WTC11 (cell line): ENCODE data around the gene CREB3L1. TPM values are rescaled to one million over a fixed set of nuclear protein-coding genes. Genes with fewer than 3 reads are reported as not detected.
A peak's percentile ranks its signal among the peaks of the same experiment; 100 is the strongest.

Experiments used
- ATAC-seq: fragments of 200-7000 bp; cut with Tn5 transposase; 2 replicates; pipeline ENCODE4 v1.10.0; 2021; ENCODE audit warnings: mild to moderate bottlenecking, moderate library complexity
- CTCF ChIA-PET: fragments of 300-600 bp; sonication (Branson Sonifier 250); formaldehyde crosslinking; loops from one replicate; lab custom pipeline; 2021; ENCODE audit warnings: antibody characterized with exemption; lab: Charles Lee
- POLR2A ChIA-PET: fragments of 350-600 bp; sonication (Branson Sonifier 250); formaldehyde crosslinking; loops from one replicate; lab custom pipeline; 2021; ENCODE audit warnings: antibody characterized with exemption; lab: Charles Lee
- DNase-seq: peaks from one replicate; pipeline ENCODE4 v3.0.0; 2021; ENCODE audit warnings: low spot score
- H3K27ac Mint-ChIP-seq: 2 replicates; pipeline ENCODE4 v1.8.0; 2021; ENCODE audit warnings: mixed read lengths
- H3K27me3 Mint-ChIP-seq: 2 replicates; pipeline ENCODE4 v1.8.0; 2021; ENCODE audit warnings: low read depth, mild to moderate bottlenecking, moderate library complexity, mixed read lengths
- H3K36me3 Mint-ChIP-seq: 2 replicates; pipeline ENCODE4 v1.8.0; 2021; ENCODE audit warnings: mixed read lengths
- H3K4me1 Mint-ChIP-seq: 2 replicates; pipeline ENCODE4 v1.8.0; 2022; ENCODE audit warnings: mixed read lengths
- H3K4me3 Mint-ChIP-seq: 2 replicates; pipeline ENCODE4 v1.8.0; 2021; ENCODE audit warnings: mild to moderate bottlenecking, moderate library complexity, mixed read lengths
- H3K9me3 Mint-ChIP-seq: 2 replicates; pipeline ENCODE4 v1.8.0; 2021; ENCODE audit warnings: mixed read lengths
- AFF4 ChIP-seq: sonication (generic); formaldehyde crosslinking; IDR thresholded peaks from 2 replicates; pipeline ENCODE4 v1.8.1; 2023; ENCODE audit warnings: mild to moderate bottlenecking, missing genetic modification reagents, borderline replicate concordance
- AR ChIP-seq: fragments of 250-450 bp; sonication (Bioruptor Pico); IDR thresholded peaks from 2 replicates; pipeline ENCODE4 v1.9.0; 2021; ENCODE audit warnings: mild to moderate bottlenecking
- CDX4 ChIP-seq: fragments of 250-450 bp; sonication (Bioruptor Pico); IDR thresholded peaks from 2 replicates; pipeline ENCODE4 v1.9.0; 2021; ENCODE audit warnings: moderate library complexity, mild to moderate bottlenecking, inconsistent platforms, borderline replicate concordance
- CREB1 ChIP-seq: sonication (generic); formaldehyde crosslinking; IDR thresholded peaks from 2 replicates; pipeline ENCODE4 v1.8.0; 2023; ENCODE audit warnings: mild to moderate bottlenecking, missing genetic modification reagents
- FOXJ3 ChIP-seq: sonication (generic); formaldehyde crosslinking; IDR thresholded peaks from 2 replicates; pipeline ENCODE4 v1.9.0; 2021; ENCODE audit warnings: missing genetic modification reagents, mild to moderate bottlenecking, borderline replicate concordance
- JUN ChIP-seq: sonication (generic); formaldehyde crosslinking; IDR thresholded peaks from 2 replicates; pipeline ENCODE4 v1.8.0; 2023; ENCODE audit warnings: mild to moderate bottlenecking, missing genetic modification reagents
- MAX ChIP-seq: sonication (generic); formaldehyde crosslinking; IDR thresholded peaks from 2 replicates; pipeline ENCODE4 v1.8.0; 2022; ENCODE audit warnings: mild to moderate bottlenecking, missing genetic modification reagents
- NFYB ChIP-seq: sonication (generic); formaldehyde crosslinking; conservative IDR thresholded peaks from 2 replicates; pipeline ENCODE4 v1.8.0; 2022; ENCODE audit warnings: low read depth, missing genetic modification reagents
- OVOL2 ChIP-seq: fragments of 250-450 bp; sonication (Bioruptor Pico); IDR thresholded peaks from 2 replicates; pipeline ENCODE4 v1.9.0; 2021; ENCODE audit warnings: mild to moderate bottlenecking, borderline replicate concordance
- RORB ChIP-seq: fragments of 250-450 bp; sonication (Bioruptor Pico); IDR thresholded peaks from 2 replicates; pipeline ENCODE4 v1.9.0; 2021; ENCODE audit warnings: mild to moderate bottlenecking
- TEAD1 ChIP-seq: sonication (generic); formaldehyde crosslinking; IDR thresholded peaks from 2 replicates; pipeline ENCODE4 v1.8.0; 2022; ENCODE audit warnings: mild to moderate bottlenecking, missing genetic modification reagents
- TEAD4 ChIP-seq: sonication (generic); formaldehyde crosslinking; IDR thresholded peaks from 2 replicates; pipeline ENCODE4 v1.8.0; 2022; ENCODE audit warnings: mild to moderate bottlenecking, missing genetic modification reagents
- ZNF232 ChIP-seq: sonication (generic); formaldehyde crosslinking; IDR thresholded peaks from 2 replicates; pipeline ENCODE4 v1.8.0; 2022; ENCODE audit warnings: mild to moderate bottlenecking, missing genetic modification reagents
- ZNF263 ChIP-seq: sonication (generic); formaldehyde crosslinking; IDR thresholded peaks from 2 replicates; pipeline ENCODE4 v1.8.1; 2022; ENCODE audit warnings: low read depth, mild to moderate bottlenecking, moderate library complexity, missing genetic modification reagents
- ZNF512 ChIP-seq: sonication (generic); formaldehyde crosslinking; IDR thresholded peaks from 2 replicates; pipeline ENCODE4 v1.8.1; 2022; ENCODE audit warnings: missing genetic modification reagents, borderline replicate concordance
- total RNA-seq: library from RNA; stranded (reverse); gene quantifications from 3 replicates; pipeline ENCODE4 v1.2.3, GENCODE V29; 2021
- TF ChIP-seq, protein P1 (sequence below): sonication (generic); formaldehyde crosslinking; IDR thresholded peaks from 2 replicates; pipeline ENCODE4 v1.8.0; 2023; ENCODE audit warnings: missing genetic modification reagents, mild to moderate bottlenecking, borderline replicate concordance
- TF ChIP-seq, protein P2 (sequence below): sonication (generic); formaldehyde crosslinking; IDR thresholded peaks from 2 replicates; pipeline ENCODE4 v1.8.1; 2023; ENCODE audit warnings: mild to moderate bottlenecking, missing genetic modification reagents, moderate library complexity

Gene CREB3L1
- total RNA-seq, 1 experiment from 2014 or later, result 10.9 TPM

- TF ChIP-seq CREB1 (no peak), JUN (CRISPR knock-in tag) (no peak), AFF4 (CRISPR knock-in tag) (no peak), OVOL2 (no peak), TEAD4 (no peak), RORB (CRISPR knock-in tag) (no peak), NFYB (CRISPR knock-in tag) (no peak)
Measured at GRCh38 chr11:46280706-46281105, 3.2 kb downstream of the CREB3L1 start (continued).

GRCh38 chr11:46281371-46281831, 3.9 kb downstream of the CREB3L1 start:
- ATAC-seq, result peak; percentile 21
- POLR2A ChIA-PET, result interaction anchor here (2.0 kb wide), 1 partner anchor 13 kb away, joined by 9 read pairs; no protein-coding TSS in a partner anchor
- Mint-ChIP-seq H3K4me3 (peak overlapping the region; percentile 15; the same call in 1 of the 2 replicates), H3K36me3 (no peaks in the 10 kb centered on the region; the same call in 1 of the 2 replicates), H3K27ac (peak overlapping the region; percentile 56; the same call in 1 of the 2 replicates), H3K27me3 (peaks cover 7% of the 10 kb centered on the region), H3K4me1 (peaks cover 48% of the 10 kb centered on the region), H3K9me3 (no peaks in the 10 kb centered on the region)
- TF ChIP-seq ZNF263 (CRISPR knock-in tag) (no peak), MAX (CRISPR knock-in tag) (0 out of 2 replicates have a peak, but pooled peaks have one; percentile 24), AR (CRISPR knock-in tag) (no peak)
- CTCF ChIA-PET, result interaction anchor here (0.6 to 5.8 kb wide), 9 partner anchors 9 to 1310 kb away, joined by 3 to 132 read pairs (median 4); partner anchors contain the start of gene CHRM4
- no peak for DNase-seq

GRCh38 chr11:46285173-46285572, 7.7 kb downstream of the CREB3L1 start:
- Mint-ChIP-seq H3K27ac (no peak overlapping the region), H3K36me3 (no peaks in the 10 kb centered on the region; the same call in 1 of the 2 replicates), H3K27me3 (no peaks in the 10 kb centered on the region), H3K4me1 (peaks cover 38% of the 10 kb centered on the region), H3K9me3 (no peaks in the 10 kb centered on the region), H3K4me3 (no peak overlapping the region)
- no peak for DNase-seq
- ATAC-seq, result no peak; the same call in 1 of the 2 replicates
- ChIA-PET CTCF (interaction anchor here (1.1 to 3.9 kb wide), 3 partner anchors 11 to 45 kb away, joined by 4 to 28 read pairs (median 4); no protein-coding TSS in a partner anchor), POLR2A (interaction anchor here (1.0 kb wide), 1 partner anchor 10 kb away, joined by 4 read pairs; no protein-coding TSS in a partner anchor)
- no peak for TF ChIP-seq CDX4 (CRISPR knock-in tag)
- TF ChIP-seq TEAD1 (CRISPR knock-in tag), result no peak
- TF ChIP-seq, protein P1, sequence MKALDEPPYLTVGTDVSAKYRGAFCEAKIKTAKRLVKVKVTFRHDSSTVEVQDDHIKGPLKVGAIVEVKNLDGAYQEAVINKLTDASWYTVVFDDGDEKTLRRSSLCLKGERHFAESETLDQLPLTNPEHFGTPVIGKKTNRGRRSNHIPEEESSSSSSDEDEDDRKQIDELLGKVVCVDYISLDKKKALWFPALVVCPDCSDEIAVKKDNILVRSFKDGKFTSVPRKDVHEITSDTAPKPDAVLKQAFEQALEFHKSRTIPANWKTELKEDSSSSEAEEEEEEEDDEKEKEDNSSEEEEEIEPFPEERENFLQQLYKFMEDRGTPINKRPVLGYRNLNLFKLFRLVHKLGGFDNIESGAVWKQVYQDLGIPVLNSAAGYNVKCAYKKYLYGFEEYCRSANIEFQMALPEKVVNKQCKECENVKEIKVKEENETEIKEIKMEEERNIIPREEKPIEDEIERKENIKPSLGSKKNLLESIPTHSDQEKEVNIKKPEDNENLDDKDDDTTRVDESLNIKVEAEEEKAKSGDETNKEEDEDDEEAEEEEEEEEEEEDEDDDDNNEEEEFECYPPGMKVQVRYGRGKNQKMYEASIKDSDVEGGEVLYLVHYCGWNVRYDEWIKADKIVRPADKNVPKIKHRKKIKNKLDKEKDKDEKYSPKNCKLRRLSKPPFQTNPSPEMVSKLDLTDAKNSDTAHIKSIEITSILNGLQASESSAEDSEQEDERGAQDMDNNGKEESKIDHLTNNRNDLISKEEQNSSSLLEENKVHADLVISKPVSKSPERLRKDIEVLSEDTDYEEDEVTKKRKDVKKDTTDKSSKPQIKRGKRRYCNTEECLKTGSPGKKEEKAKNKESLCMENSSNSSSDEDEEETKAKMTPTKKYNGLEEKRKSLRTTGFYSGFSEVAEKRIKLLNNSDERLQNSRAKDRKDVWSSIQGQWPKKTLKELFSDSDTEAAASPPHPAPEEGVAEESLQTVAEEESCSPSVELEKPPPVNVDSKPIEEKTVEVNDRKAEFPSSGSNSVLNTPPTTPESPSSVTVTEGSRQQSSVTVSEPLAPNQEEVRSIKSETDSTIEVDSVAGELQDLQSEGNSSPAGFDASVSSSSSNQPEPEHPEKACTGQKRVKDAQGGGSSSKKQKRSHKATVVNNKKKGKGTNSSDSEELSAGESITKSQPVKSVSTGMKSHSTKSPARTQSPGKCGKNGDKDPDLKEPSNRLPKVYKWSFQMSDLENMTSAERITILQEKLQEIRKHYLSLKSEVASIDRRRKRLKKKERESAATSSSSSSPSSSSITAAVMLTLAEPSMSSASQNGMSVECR, result no peak
- no peak for TF ChIP-seq FOXJ3
- TF ChIP-seq ZNF232, result no peak
- no peak for TF ChIP-seq ZNF512
- TF ChIP-seq, protein P2, sequence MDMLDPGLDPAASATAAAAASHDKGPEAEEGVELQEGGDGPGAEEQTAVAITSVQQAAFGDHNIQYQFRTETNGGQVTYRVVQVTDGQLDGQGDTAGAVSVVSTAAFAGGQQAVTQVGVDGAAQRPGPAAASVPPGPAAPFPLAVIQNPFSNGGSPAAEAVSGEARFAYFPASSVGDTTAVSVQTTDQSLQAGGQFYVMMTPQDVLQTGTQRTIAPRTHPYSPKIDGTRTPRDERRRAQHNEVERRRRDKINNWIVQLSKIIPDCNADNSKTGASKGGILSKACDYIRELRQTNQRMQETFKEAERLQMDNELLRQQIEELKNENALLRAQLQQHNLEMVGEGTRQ (CRISPR knock-in tag), result no peak
